Lower leg skin (tissue), 3 donors: ENCODE measurements around the gene AAR2.

Experiments
- POLR2A ChIP-seq, 2 donors: fragments of 450-650 bp; IDR thresholded peaks; one replicate each; pipeline ENCODE4 v1.6.1; 2016 to 2017; ENCODE audit warnings: antibody characterized with exemption in 2 of 2, mild to moderate bottlenecking in 1 of 2, moderate library complexity in 1 of 2
- TF ChIP-seq, protein P1 (sequence below), 3 donors: fragments of 450-650 bp; IDR thresholded peaks; one replicate each; pipeline ENCODE4 v1.5.1; 2016; ENCODE audit warnings: antibody characterized with exemption in 3 of 3, mild to moderate bottlenecking in 3 of 3, moderate library complexity in 2 of 3

DNA sequence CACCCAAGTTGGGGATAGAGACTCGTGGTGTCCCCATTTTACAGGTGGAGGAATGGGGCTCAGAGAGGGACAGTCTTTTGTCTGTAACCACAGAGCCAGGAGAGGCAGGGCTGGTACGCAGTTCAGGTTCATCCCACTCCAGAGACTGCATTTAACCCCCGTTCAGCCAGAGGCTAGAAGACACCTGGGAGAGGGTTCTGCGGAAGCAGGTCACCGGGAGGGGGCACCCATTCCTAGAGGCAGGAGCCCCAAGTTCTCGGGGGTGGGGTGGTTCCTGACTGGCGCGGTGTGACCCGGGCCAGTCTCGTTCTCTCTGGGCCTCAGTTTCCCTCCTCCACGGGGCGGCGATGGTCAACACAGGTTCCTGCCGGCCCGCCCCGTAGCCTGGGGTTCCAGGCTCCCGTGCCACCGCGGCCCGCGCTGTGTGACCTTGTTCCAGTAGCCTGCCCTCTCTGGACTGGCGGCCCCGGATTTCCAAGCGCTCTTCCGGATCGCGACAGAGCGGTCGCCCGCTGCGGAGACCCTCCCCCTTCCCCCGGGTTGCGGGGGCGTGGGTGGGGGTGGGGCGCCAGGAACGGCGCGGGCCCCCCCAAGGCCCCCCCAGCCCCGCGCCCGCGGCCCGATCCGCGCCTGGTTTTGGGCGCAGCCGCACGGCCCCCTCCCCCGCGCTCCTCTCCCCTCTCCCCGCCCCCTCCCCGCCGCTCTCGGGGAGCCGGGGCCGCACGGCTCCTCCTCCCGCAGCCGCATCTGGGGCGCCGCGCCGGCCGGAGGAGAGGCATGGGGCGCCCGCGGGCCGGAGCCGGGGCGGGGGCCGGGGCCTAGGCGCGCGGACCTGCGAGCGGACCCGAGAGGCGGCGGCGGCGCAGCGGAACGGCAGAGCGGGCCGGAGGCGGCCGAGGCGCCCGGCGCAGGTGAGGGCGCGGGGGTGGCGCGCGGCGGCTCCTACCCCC is 69.6 kb downstream of the AAR2 start, which contains the start of gene DLGAP4:
- TF ChIP-seq, protein P1, sequence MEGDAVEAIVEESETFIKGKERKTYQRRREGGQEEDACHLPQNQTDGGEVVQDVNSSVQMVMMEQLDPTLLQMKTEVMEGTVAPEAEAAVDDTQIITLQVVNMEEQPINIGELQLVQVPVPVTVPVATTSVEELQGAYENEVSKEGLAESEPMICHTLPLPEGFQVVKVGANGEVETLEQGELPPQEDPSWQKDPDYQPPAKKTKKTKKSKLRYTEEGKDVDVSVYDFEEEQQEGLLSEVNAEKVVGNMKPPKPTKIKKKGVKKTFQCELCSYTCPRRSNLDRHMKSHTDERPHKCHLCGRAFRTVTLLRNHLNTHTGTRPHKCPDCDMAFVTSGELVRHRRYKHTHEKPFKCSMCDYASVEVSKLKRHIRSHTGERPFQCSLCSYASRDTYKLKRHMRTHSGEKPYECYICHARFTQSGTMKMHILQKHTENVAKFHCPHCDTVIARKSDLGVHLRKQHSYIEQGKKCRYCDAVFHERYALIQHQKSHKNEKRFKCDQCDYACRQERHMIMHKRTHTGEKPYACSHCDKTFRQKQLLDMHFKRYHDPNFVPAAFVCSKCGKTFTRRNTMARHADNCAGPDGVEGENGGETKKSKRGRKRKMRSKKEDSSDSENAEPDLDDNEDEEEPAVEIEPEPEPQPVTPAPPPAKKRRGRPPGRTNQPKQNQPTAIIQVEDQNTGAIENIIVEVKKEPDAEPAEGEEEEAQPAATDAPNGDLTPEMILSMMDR (IDR thresholded peaks at IDR 0.05): no peak
- no peak for TF ChIP-seq POLR2A (IDR thresholded peaks at IDR 0.05)
